ENCODE results near the gene CYP39A1. TPM values are rescaled to one million over a fixed set of nuclear protein-coding genes. Genes with fewer than 3 reads are reported as not detected.

CYP39A1 gene
- total RNA-seq, 3 donors from 2014 or later = 4.1 to 5.3 (median 4.5) TPM

- TF ChIP-seq CTCF (IDR thresholded peaks at IDR 0.05) = no peak
- intact Hi-C loops (cut with DNase I, micrococcal nuclease) = no loop called here
- DNase-seq (no peak), ATAC-seq (no peak)
- Histone ChIP-seq H3K9me3 (no peaks in the 10 kb centered on the region), H3K4me1 (ENCODE audit: low read depth) (no peaks in the 10 kb centered on the region), H3K36me3 (ENCODE audit: low read depth) (no peaks in the 10 kb centered on the region), H3K4me3 (no peak overlapping the region)
Observed at GRCh38 chr6:46676604-46677313, 24.1 kb upstream of the CYP39A1 start.

- Histone ChIP-seq H3K9me3 (no peaks in the 10 kb centered on the region), H3K36me3 (ENCODE audit: low read depth) (no peaks in the 10 kb centered on the region), H3K4me3 (no peak overlapping the region), H3K4me1 (ENCODE audit: low read depth) (no peaks in the 10 kb centered on the region)
- TF ChIP-seq CTCF (IDR thresholded peaks at IDR 0.05) = no peak
- no peak for ATAC-seq
- intact Hi-C loops (cut with DNase I, micrococcal nuclease) = no loop called here
- DNase-seq = no peak
Observed at GRCh38 chr6:46674410-46674809, 21.8 kb upstream of the CYP39A1 start.

GRCh38 chr6:46667377-46667776 lies 14.8 kb upstream of the CYP39A1 start:
- no peaks in the 10 kb centered on the region for H3K4me1 ChIP-seq (ENCODE audit: low read depth)
- no peak overlapping the region for H3K4me3 ChIP-seq
- DNase-seq (no peak), ATAC-seq (no peak)
- H3K36me3 ChIP-seq (ENCODE audit: low read depth) = no peaks in the 10 kb centered on the region
- no peak for TF ChIP-seq CTCF (IDR thresholded peaks at IDR 0.05)
- no peaks in the 10 kb centered on the region for H3K9me3 ChIP-seq
- intact Hi-C loops (cut with DNase I, micrococcal nuclease) = no loop called here

- Histone ChIP-seq H3K4me3 (no peak overlapping the region), H3K9me3 (no peaks in the 10 kb centered on the region), H3K36me3 (ENCODE audit: low read depth) (no peaks in the 10 kb centered on the region), H3K4me1 (ENCODE audit: low read depth) (no peaks in the 10 kb centered on the region)
- DNase-seq (no peak), ATAC-seq (no peak)
- intact Hi-C loops (cut with DNase I, micrococcal nuclease) = no loop called here
- no peak for TF ChIP-seq CTCF (IDR thresholded peaks at IDR 0.05)
Observed at GRCh38 chr6:46661483-46661882, 8.9 kb upstream of the CYP39A1 start.

- TF ChIP-seq CTCF (IDR thresholded peaks at IDR 0.05) = no peak
- no peak overlapping the region for H3K4me3 ChIP-seq
- intact Hi-C loops (cut with DNase I, micrococcal nuclease) = no loop called here
- no peaks in the 10 kb centered on the region for H3K36me3 ChIP-seq (ENCODE audit: low read depth)
- DNase-seq (no peak), ATAC-seq (no peak)
- H3K9me3 ChIP-seq = no peaks in the 10 kb centered on the region
- H3K4me1 ChIP-seq (ENCODE audit: low read depth) = peaks cover 5% of the 10 kb centered on the region
Observed at GRCh38 chr6:46657642-46658041, 5.0 kb upstream of the CYP39A1 start.

GRCh38 chr6:46655803-46656202 lies 3.2 kb upstream of the CYP39A1 start:
- Histone ChIP-seq H3K9me3 (no peaks in the 10 kb centered on the region), H3K36me3 (ENCODE audit: low read depth) (no peaks in the 10 kb centered on the region), H3K4me1 (ENCODE audit: low read depth) (peaks cover 15% of the 10 kb centered on the region), H3K4me3 (no peak overlapping the region)
- ATAC-seq (no peak), DNase-seq (peak in 2 of 3 donors; percentile 21 to 41)
- intact Hi-C loops (cut with DNase I, micrococcal nuclease) = no loop called here
- no peak for TF ChIP-seq CTCF (IDR thresholded peaks at IDR 0.05)

Data from mucosa of descending colon (tissue), 3 donors.